ENCODE measurements around the gene WDR20. TPM values are rescaled to one million over a fixed set of nuclear protein-coding genes. Genes with fewer than 3 reads are reported as not detected.

The WDR20 gene
- polyA plus RNA-seq, 1 donor (not counting 4 experiments of a cell fraction or from before 2014, with no cell fraction given), result 24.5 TPM

GRCh38 chr14:102141797-102142196 is 2.1 kb downstream of the WDR20 start:
- TF ChIP-seq EZH2 (IDR thresholded peaks at IDR 0.05; ENCODE audit: low read length), result no peak
- no peak for TF ChIP-seq CTCF (optimal IDR thresholded peaks at IDR 0.05 in 1 of 3, IDR thresholded peaks at IDR 0.05 in 1 of 3, conservative IDR thresholded peaks at IDR 0.05 in 1 of 3; ENCODE audit: extremely low read depth in 1 of 3, insufficient read depth in 2 of 3, low read length in 3 of 3)
- no peak for FAIRE-seq
- dilution Hi-C loops (cut with MboI; ENCODE audit: extremely low pct_ligation_motif_present, low sequenced_read_pairs), result no loop called here
- Histone ChIP-seq H3K4me1 (ENCODE audit: control insufficient read depth, extremely low read depth, insufficient read depth, low read length) (peaks cover 8% of the 10 kb centered on the region), H3K79me2 (ENCODE audit: control insufficient read depth, insufficient read depth, low read length) (peaks cover 86% of the 10 kb centered on the region), H3K4me3 (ENCODE audit: control insufficient read depth in 2 of 3, extremely low read depth in 1 of 3, insufficient read depth in 2 of 3, low read depth in 1 of 3, low read length in 3 of 3) (no peak overlapping the region), H3K9ac (ENCODE audit: control insufficient read depth, extremely low read depth, insufficient read depth, low read length) (no peak overlapping the region), H2AFZ (ENCODE audit: control insufficient read depth, low read length) (no peak overlapping the region), H3K27me3 (ENCODE audit: control insufficient read depth, extremely low read depth, insufficient read depth, low read length) (no peaks in the 10 kb centered on the region), H3K27ac (ENCODE audit: control insufficient read depth, insufficient read depth, low read length) (no peak overlapping the region), H3K9me3 (ENCODE audit: control insufficient read depth, low read depth, low read length) (no peaks in the 10 kb centered on the region), H3K4me2 (ENCODE audit: control insufficient read depth, extremely low read depth, insufficient read depth, low read depth, low read length) (peak overlapping the region; percentile 93), H3K36me3 (ENCODE audit: control insufficient read depth in 2 of 2, extremely low read depth in 1 of 2, insufficient read depth in 2 of 2, low read length in 2 of 2) (peaks cover 1 to 5% of the 10 kb centered on the region in 2 experiments), H4K20me1 (ENCODE audit: control insufficient read depth, extremely low read depth, insufficient read depth, low read length) (peaks cover 13% of the 10 kb centered on the region), H3K9me1 (ENCODE audit: control insufficient read depth, extremely low read depth, insufficient read depth, low read length) (no peaks in the 10 kb centered on the region)
- no peak for DNase-seq (ENCODE audit: low read depth, low spot score)

GRCh38 chr14:102144914-102145313 is 5.2 kb downstream of the WDR20 start:
- no peak overlapping the region for H3K4me3 ChIP-seq (ENCODE audit: control insufficient read depth in 2 of 3, extremely low read depth in 1 of 3, insufficient read depth in 2 of 3, low read depth in 1 of 3, low read length in 3 of 3)
- H3K9me3 ChIP-seq (ENCODE audit: control insufficient read depth, low read depth, low read length), result no peaks in the 10 kb centered on the region
- no peak overlapping the region for H3K9ac ChIP-seq (ENCODE audit: control insufficient read depth, extremely low read depth, insufficient read depth, low read length)
- peaks cover 8% of the 10 kb centered on the region for H3K4me1 ChIP-seq (ENCODE audit: control insufficient read depth, extremely low read depth, insufficient read depth, low read length)
- H2AFZ ChIP-seq (ENCODE audit: control insufficient read depth, low read length), result no peak overlapping the region
- FAIRE-seq (no peak), DNase-seq (ENCODE audit: low read depth, low spot score) (no peak)
- H3K27ac ChIP-seq (ENCODE audit: control insufficient read depth, insufficient read depth, low read length), result no peak overlapping the region
- peaks cover 13% of the 10 kb centered on the region for H4K20me1 ChIP-seq (ENCODE audit: control insufficient read depth, extremely low read depth, insufficient read depth, low read length)
- H3K36me3 ChIP-seq (ENCODE audit: control insufficient read depth in 2 of 2, extremely low read depth in 1 of 2, insufficient read depth in 2 of 2, low read length in 2 of 2), result peaks cover 1 to 5% of the 10 kb centered on the region in 2 experiments
- dilution Hi-C loops (cut with MboI; ENCODE audit: extremely low pct_ligation_motif_present, low sequenced_read_pairs), result no loop called here
- TF ChIP-seq CTCF (optimal IDR thresholded peaks at IDR 0.05 in 1 of 3, IDR thresholded peaks at IDR 0.05 in 1 of 3, conservative IDR thresholded peaks at IDR 0.05 in 1 of 3; ENCODE audit: extremely low read depth in 1 of 3, insufficient read depth in 2 of 3, low read length in 3 of 3), result no peak
- no peak for TF ChIP-seq EZH2 (IDR thresholded peaks at IDR 0.05; ENCODE audit: low read length)
- no peaks in the 10 kb centered on the region for H3K27me3 ChIP-seq (ENCODE audit: control insufficient read depth, extremely low read depth, insufficient read depth, low read length)
- no peak overlapping the region for H3K4me2 ChIP-seq (ENCODE audit: control insufficient read depth, extremely low read depth, insufficient read depth, low read depth, low read length)
- H3K79me2 ChIP-seq (ENCODE audit: control insufficient read depth, insufficient read depth, low read length), result peaks cover 97% of the 10 kb centered on the region
- no peaks in the 10 kb centered on the region for H3K9me1 ChIP-seq (ENCODE audit: control insufficient read depth, extremely low read depth, insufficient read depth, low read length)
